Lower leg skin (tissue), 4 donors: ENCODE data around the gene ASCL1. TPM values are rescaled to one million over a fixed set of nuclear protein-coding genes. Genes with fewer than 3 reads are reported as not detected.

ENCODE experiments used
- DNase-seq, 2 donors: peaks; one replicate each; pipeline ENCODE4 v3.0.0-alpha.2; 2019; ENCODE audit warnings: low spot score in 2 of 2
- H3K4me3 ChIP-seq: fragments of 200-600 bp; sonication (generic); 2 replicates; pipeline ENCODE4 v1.5.1; 2017; ENCODE audit warnings: mild to moderate bottlenecking, low read depth; ENCODE audit not compliant: poor library complexity, severe bottlenecking
- POLR2A ChIP-seq, 2 donors: fragments of 450-650 bp; IDR thresholded peaks; one replicate each; pipeline ENCODE4 v1.6.1; 2016 to 2017; ENCODE audit warnings: antibody characterized with exemption in 2 of 2, mild to moderate bottlenecking in 1 of 2, moderate library complexity in 1 of 2
- WGBS, 2 donors: methylation state at CpG; one replicate each; pipeline ENCODE4 v1.1.5; 2018; 5-methylcytosine and 5-hydroxymethylcytosine counted together
- intact Hi-C: fragments of 100-400 bp; cut with DNase I; formaldehyde crosslinking; loops from one replicate; pipeline ENCODE4 v1.15.0; 2023; ENCODE audit warnings: low total_unique reads
- total RNA-seq, 4 donors: library from RNA; depleted of rRNA; stranded (reverse); fragments of >200 nt; gene quantifications; one replicate each; pipeline ENCODE4 v1.1.0, GENCODE V29; 2016
- TF ChIP-seq, protein P1 (sequence below), 3 donors: fragments of 450-650 bp; IDR thresholded peaks; one replicate each; pipeline ENCODE4 v1.5.1; 2016; ENCODE audit warnings: antibody characterized with exemption in 3 of 3, mild to moderate bottlenecking in 3 of 3, moderate library complexity in 2 of 3

Gene ASCL1
- total RNA-seq, 4 donors from 2014 or later, result not detected

DNA sequence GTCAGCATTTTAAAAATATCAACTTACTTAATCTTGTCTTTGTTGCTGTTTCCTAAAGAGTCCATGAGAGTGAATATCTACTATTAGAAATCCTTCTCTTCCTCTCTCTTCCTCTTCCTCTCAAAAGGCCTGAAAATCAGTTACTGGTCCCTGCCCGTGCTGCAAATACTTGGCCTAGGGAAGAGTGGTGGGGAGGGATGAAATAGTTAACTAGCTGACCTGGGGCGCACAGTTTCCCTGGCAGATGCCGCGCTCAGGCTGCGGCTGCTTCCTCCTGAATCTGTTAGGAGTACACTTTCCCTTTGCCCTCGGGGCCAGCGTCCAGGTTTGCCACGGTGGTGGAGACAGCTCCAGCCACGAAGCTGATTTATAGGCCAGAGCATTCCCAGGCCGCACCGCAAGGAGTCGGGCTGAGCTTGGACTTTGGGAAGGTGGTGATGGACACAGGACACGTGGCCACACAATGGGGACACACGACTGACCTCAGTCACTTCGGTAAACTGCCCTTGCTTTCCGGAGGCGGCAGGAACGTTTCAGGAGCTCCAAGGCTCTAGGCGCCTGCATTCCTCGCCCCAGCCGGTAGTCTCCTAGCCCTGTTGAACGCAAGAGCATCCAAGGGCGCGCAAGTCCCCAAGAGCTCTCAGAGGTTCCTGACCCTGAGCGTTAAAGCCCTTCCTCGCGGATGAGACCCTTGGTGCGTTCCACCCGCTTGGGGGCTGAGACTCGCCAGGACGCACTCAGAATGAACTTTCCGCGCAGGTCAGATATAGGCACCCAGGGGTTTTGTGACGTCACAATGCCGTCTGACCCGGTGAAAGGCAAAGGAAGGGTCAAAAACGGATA, 7.1 kb upstream of the ASCL1 start:
- intact Hi-C loops, result loop anchor here (10.0 kb wide), 1 partner anchor 566 kb away; no protein-coding TSS in a partner anchor
- DNase-seq, result no peak
- no peak overlapping the region for H3K4me3 ChIP-seq
- TF ChIP-seq, protein P1, sequence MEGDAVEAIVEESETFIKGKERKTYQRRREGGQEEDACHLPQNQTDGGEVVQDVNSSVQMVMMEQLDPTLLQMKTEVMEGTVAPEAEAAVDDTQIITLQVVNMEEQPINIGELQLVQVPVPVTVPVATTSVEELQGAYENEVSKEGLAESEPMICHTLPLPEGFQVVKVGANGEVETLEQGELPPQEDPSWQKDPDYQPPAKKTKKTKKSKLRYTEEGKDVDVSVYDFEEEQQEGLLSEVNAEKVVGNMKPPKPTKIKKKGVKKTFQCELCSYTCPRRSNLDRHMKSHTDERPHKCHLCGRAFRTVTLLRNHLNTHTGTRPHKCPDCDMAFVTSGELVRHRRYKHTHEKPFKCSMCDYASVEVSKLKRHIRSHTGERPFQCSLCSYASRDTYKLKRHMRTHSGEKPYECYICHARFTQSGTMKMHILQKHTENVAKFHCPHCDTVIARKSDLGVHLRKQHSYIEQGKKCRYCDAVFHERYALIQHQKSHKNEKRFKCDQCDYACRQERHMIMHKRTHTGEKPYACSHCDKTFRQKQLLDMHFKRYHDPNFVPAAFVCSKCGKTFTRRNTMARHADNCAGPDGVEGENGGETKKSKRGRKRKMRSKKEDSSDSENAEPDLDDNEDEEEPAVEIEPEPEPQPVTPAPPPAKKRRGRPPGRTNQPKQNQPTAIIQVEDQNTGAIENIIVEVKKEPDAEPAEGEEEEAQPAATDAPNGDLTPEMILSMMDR (IDR thresholded peaks at IDR 0.05), result no peak
- no peak for TF ChIP-seq POLR2A (IDR thresholded peaks at IDR 0.05)
- 3 to 4% methylated on average over 37 of the region's 37 CpGs for WGBS, 2 donors

DNA sequence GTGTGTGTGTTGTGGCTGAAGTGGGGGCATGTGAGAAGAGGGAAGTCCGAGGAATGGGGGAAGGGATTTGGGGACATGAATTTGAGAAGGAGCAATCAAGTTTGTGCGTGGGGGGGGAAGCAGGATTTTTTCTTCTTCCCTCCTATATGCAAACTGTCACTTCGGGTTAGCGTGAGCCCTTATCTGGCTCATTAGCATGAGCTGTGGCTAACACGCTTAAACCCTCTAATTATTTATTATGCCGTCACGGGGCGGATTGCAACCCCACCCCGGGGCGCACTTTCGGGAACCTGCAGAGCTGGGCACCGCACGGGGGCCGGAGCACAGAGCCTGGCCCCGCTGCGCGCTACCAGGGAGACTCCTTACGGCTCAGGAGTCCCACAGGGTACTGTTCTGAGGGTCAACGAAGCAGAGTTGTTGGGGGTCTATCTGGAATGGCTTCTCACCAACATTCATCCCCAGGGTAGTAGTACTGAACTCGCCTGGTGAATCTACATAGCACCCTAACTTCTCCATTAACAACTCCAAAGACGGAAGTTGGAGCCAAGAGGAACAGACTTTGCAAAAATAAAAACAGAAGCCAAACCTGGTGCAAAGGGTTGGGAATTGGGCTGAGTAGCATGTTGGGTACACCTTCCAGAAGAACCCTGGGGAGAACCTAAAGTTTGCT, 6.4 kb upstream of the ASCL1 start:
- no peak overlapping the region for H3K4me3 ChIP-seq
- DNase-seq, result no peak

DNA sequence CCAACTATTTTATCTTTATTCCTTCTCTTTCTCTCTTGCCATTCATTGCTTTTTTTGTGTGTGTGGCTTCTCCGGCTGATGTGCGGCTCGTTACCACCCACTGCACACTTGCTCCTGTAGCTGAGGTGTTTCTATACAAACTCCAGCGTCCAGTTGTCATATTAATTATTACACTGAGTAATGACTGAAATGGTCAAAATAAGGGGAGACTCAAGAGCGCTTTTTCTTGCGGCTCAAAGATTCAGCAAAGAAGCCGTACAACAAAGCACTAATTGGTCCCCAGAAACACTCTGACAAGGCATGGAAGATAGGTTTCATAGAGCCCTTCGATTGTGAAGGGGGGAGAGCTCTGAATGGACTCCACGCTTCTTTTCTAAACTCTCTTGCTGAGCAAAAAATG, 5.6 kb upstream of the ASCL1 start:
- no peak for TF ChIP-seq POLR2A (IDR thresholded peaks at IDR 0.05)
- TF ChIP-seq, protein P1 (IDR thresholded peaks at IDR 0.05), result no peak
- intact Hi-C loops, result loop anchor here (10.0 kb wide), 1 partner anchor 567 kb away; no protein-coding TSS in a partner anchor
- WGBS, 2 donors, result 33 to 34% methylated on average over 9 of the region's 9 CpGs
- no peak overlapping the region for H3K4me3 ChIP-seq
- DNase-seq, result no peak

More for the DNA sequence above, 6.4 kb upstream of the ASCL1 start:
- WGBS, 2 donors, result 3 to 6% methylated on average over 21 of the region's 21 CpGs
- intact Hi-C loops, result loop anchor here (10.0 kb wide), 1 partner anchor 566 kb away; no protein-coding TSS in a partner anchor
- TF ChIP-seq, protein P1 (IDR thresholded peaks at IDR 0.05), result no peak
- TF ChIP-seq POLR2A (IDR thresholded peaks at IDR 0.05), result no peak

DNA sequence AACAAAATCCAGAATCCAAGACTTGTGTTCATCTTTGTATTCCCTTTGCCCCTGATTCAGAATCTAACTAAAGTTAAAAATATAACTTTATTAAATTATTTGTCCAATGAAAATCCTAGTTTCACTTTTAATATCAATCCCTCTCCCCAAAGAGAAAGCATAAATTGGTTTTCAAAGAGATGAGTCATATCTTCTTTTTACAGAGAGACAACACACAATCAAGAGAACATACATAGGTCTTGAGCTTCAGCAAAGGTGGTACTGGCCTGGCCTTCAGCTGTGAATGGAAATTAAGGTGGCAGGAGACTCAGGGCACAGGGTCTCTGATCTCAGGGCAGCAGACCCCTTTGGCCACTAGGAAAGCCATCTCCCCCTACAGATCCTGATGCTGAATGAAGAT, 4.3 kb upstream of the ASCL1 start:
- intact Hi-C loops, result loop anchor here (10.0 kb wide), 1 partner anchor 568 kb away; no protein-coding TSS in a partner anchor
- no peak for DNase-seq
- TF ChIP-seq, protein P1 (IDR thresholded peaks at IDR 0.05), result no peak
- no peak for TF ChIP-seq POLR2A (IDR thresholded peaks at IDR 0.05)

DNA sequence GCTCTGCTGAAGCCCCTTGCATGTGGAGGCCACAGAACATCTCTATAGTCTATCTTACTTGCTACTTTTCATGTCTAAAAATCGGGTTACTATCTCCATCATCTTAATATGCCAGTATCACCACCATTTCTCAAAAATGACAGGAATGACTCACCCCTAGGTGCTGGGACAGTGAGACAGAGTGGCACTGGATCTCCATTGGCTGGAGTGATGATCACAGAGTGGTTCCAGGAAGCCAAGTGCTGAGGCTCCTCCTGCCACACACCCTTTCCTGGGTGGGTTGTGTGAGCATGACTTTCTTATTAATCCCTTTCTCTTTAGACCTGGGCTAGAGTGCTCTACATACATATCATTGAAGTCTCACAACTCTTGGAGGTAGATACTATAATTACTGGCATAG, 3.3 kb upstream of the ASCL1 start:
- no peak for TF ChIP-seq POLR2A (IDR thresholded peaks at IDR 0.05)
- TF ChIP-seq, protein P1 (IDR thresholded peaks at IDR 0.05), result no peak
- DNase-seq, result no peak
- no peak overlapping the region for H3K4me3 ChIP-seq
- WGBS, 2 donors, result 34 to 50% methylated on average over 1 of the region's 1 CpG
- intact Hi-C loops, result loop anchor here (10.0 kb wide), 1 partner anchor 569 kb away; no protein-coding TSS in a partner anchor

More for the DNA sequence above, 4.3 kb upstream of the ASCL1 start:
- H3K4me3 ChIP-seq, result no peak overlapping the region
